Endothelial cell of umbilical vein (primary cell): ENCODE results near the gene ZNF92. TPM values are rescaled to one million over a fixed set of nuclear protein-coding genes. Genes with fewer than 3 reads are reported as not detected.

Experiments used
- BruUV-seq: library from RNA; stranded (reverse); fragments of 400-500 nt; replicated peaks from 2 replicates; lab custom pipeline; 2021; lab: Mats Ljungman, UMichigan
- CTCF ChIA-PET: fragments of 300-600, 350-600 bp; sonication (Branson Sonifier 250); formaldehyde crosslinking; loops from one replicate; lab custom pipeline; 2021; ENCODE audit warnings: antibody characterized with exemption, inconsistent platforms; lab: Charles Lee
- POLR2A ChIA-PET: fragments of 300-600, 350-600 bp; sonication (Branson Sonifier 250); formaldehyde crosslinking; loops from one replicate; lab custom pipeline; 2021; ENCODE audit warnings: antibody characterized with exemption, inconsistent platforms; lab: Charles Lee
- DNase-seq: peaks from one replicate; pipeline ENCODE4 v3.0.0-alpha.2; 2011; ENCODE audit warnings: low read depth, low spot score
- FAIRE-seq: peaks from 2 replicates; lab custom pipeline; 2011; peaks lifted over from hg19 to GRCh38; lab: Jason Lieb, UNC
- H2AFZ ChIP-seq: 2 replicates; pipeline ENCODE4 v1.6.0; 2012; ENCODE audit warnings: low read depth, low read length, control low read depth, inconsistent platforms
- H3K27ac ChIP-seq: 2 replicates; pipeline ENCODE4 v1.5.1; 2011; ENCODE audit warnings: low read depth, mild to moderate bottlenecking, control low read depth, low read length, moderate library complexity; ENCODE audit not compliant: insufficient read depth
- H3K27me3 ChIP-seq, 2 experiments: 2 replicates each; pipeline versions ENCODE4 v1.6.0 to v1.6.1; 2011; ENCODE audit warnings: low read length in 2 of 2, mixed read lengths in 1 of 2; ENCODE audit not compliant: control insufficient read depth in 2 of 2, insufficient read depth in 2 of 2
- H3K36me3 ChIP-seq, 2 experiments: 2 replicates in 1 of 2; 3 replicates in 1 of 2; pipeline ENCODE4 v1.5.1; 2011; ENCODE audit warnings: low read length in 2 of 2, mild to moderate bottlenecking in 1 of 2, moderate library complexity in 1 of 2; ENCODE audit not compliant: control insufficient read depth in 2 of 2, insufficient read depth in 2 of 2; ENCODE audit errors: extremely low read depth in 1 of 2
- H3K4me1 ChIP-seq: 3 replicates; pipeline ENCODE4 v1.5.1; 2011; ENCODE audit warnings: mild to moderate bottlenecking, low read length; ENCODE audit not compliant: control insufficient read depth, insufficient read depth; ENCODE audit errors: extremely low read depth
- H3K4me2 ChIP-seq: 2 replicates; pipeline ENCODE4 v1.6.1; 2011; ENCODE audit warnings: low read length, control low read depth, mixed read lengths; ENCODE audit not compliant: insufficient read depth
- H3K4me3 ChIP-seq, 3 experiments: fragments of 200-600 bp in 1 of 3; sonication (generic), shearing (Covaris generic) in 1 of 3; replicated peaks in 1 of 3; 2 replicates each; pipeline ENCODE4 v1.5.1; 2011 to 2016; ENCODE audit warnings: control low read depth in 3 of 3, low read length in 3 of 3, mild to moderate bottlenecking in 2 of 3, inconsistent platforms in 1 of 3, low read depth in 1 of 3, moderate library complexity in 1 of 3; ENCODE audit not compliant: insufficient read depth in 1 of 3
- H3K79me2 ChIP-seq: 2 replicates; pipeline ENCODE4 v1.6.0; 2012; ENCODE audit warnings: low read length, inconsistent platforms; ENCODE audit not compliant: control insufficient read depth, insufficient read depth
- H3K9ac ChIP-seq: replicated peaks from 2 replicates; pipeline ENCODE3; 2011; ENCODE audit warnings: low read length, control low read depth; ENCODE audit not compliant: insufficient read depth; ENCODE audit errors: extremely low read depth
- H3K9me1 ChIP-seq: replicated peaks from 3 replicates; pipeline ENCODE4 v1.6.0; 2011; ENCODE audit warnings: mild to moderate bottlenecking, low read length; ENCODE audit not compliant: control insufficient read depth, insufficient read depth; ENCODE audit errors: extremely low read depth
- H3K9me3 ChIP-seq: replicated peaks from 2 replicates; pipeline ENCODE4 v1.5.1; 2012; ENCODE audit warnings: low read length, inconsistent platforms; ENCODE audit not compliant: control insufficient read depth, insufficient read depth
- H4K20me1 ChIP-seq: replicated peaks from 2 replicates; pipeline ENCODE3; 2011; ENCODE audit warnings: mild to moderate bottlenecking, low read length; ENCODE audit not compliant: control insufficient read depth, insufficient read depth; ENCODE audit errors: extremely low read depth
- CTCF ChIP-seq, 2 donors: IDR thresholded peaks; 1 replicate in 1 of 2; 2 replicates in 1 of 2; pipeline ENCODE4 v1.5.1; 2011; ENCODE audit warnings: low read length in 2 of 2, mild to moderate bottlenecking in 2 of 2, moderate library complexity in 2 of 2, control low read depth in 1 of 2, inconsistent platforms in 1 of 2, low read depth in 1 of 2; ENCODE audit not compliant: insufficient read depth in 1 of 2; ENCODE audit errors: extremely low read depth in 1 of 2
- EZH2 ChIP-seq: IDR thresholded peaks from 2 replicates; pipeline ENCODE4 v1.6.1; 2012; ENCODE audit warnings: borderline replicate concordance, low read depth, mild to moderate bottlenecking, moderate library complexity, low read length, inconsistent platforms; ENCODE audit not compliant: severe bottlenecking
- FOS ChIP-seq: IDR thresholded peaks from 2 replicates; pipeline ENCODE4 v1.6.1; 2011; ENCODE audit warnings: mild to moderate bottlenecking, low read length, moderate library complexity, borderline replicate concordance; ENCODE audit not compliant: insufficient read depth
- GATA2 ChIP-seq: IDR thresholded peaks from 2 replicates; pipeline ENCODE4 v1.7.0; 2011; ENCODE audit warnings: low read depth, mild to moderate bottlenecking, moderate library complexity, mixed read lengths, low read length; ENCODE audit not compliant: insufficient read length, insufficient read depth
- JUN ChIP-seq: IDR thresholded peaks from 2 replicates; pipeline ENCODE4 v1.6.1; 2011; ENCODE audit warnings: borderline replicate concordance, low read depth; ENCODE audit not compliant: insufficient read length, insufficient read depth
- MAX ChIP-seq: IDR thresholded peaks from 2 replicates; pipeline ENCODE4 v1.6.1; 2011; ENCODE audit not compliant: insufficient read depth, insufficient read length
- MYC ChIP-seq: IDR thresholded peaks from one replicate; pipeline ENCODE4 v1.6.1; 2011; ENCODE audit warnings: mild to moderate bottlenecking, low read depth, low read length
- POLR2A ChIP-seq: IDR thresholded peaks from 2 replicates; pipeline ENCODE4 v1.6.1; 2012; ENCODE audit warnings: low read depth, mild to moderate bottlenecking, control low read depth, low read length
- POLR2AphosphoS5 ChIP-seq: IDR thresholded peaks from 2 replicates; pipeline ENCODE4 v1.6.1; 2012; ENCODE audit warnings: low read depth, mild to moderate bottlenecking, control low read depth, low read length, moderate library complexity; ENCODE audit not compliant: insufficient read depth
- dilution Hi-C: fragments of 300-500 bp; cut with MboI; formaldehyde crosslinking; loops from one replicate; pipeline ENCODE4 v1.15.0; 2019; ENCODE audit warnings: low sequenced_read_pairs; ENCODE audit not compliant: extremely low pct_ligation_motif_present
- intact Hi-C: fragments of 100-400 bp; cut with micrococcal nuclease; formaldehyde crosslinking; loops from one replicate; pipeline ENCODE4 v1.10.0; 2022
- polyA plus RNA-seq, 4 experiments: library from polyadenylated mRNA; depleted of rRNA in 3 of 4; stranded (reverse) in 3 of 4; unstranded in 1 of 4; fragments of >200 nt; gene quantifications; 2 replicates each; pipeline versions ENCODE4 v1.2.1 to v1.2.3, GENCODE V29; 2011 to 2012; ENCODE audit warnings: missing spikeins in 1 of 4
- total RNA-seq: library from RNA; stranded (reverse); gene quantifications from 2 replicates; pipeline ENCODE4 v1.2.3, GENCODE V29; 2021

Gene ZNF92
- total and polyA plus RNA-seq, 2 donors (not counting 3 experiments of a cell fraction or from before 2014, with no cell fraction given) = 0.90 to 8.9 TPM

DNA sequence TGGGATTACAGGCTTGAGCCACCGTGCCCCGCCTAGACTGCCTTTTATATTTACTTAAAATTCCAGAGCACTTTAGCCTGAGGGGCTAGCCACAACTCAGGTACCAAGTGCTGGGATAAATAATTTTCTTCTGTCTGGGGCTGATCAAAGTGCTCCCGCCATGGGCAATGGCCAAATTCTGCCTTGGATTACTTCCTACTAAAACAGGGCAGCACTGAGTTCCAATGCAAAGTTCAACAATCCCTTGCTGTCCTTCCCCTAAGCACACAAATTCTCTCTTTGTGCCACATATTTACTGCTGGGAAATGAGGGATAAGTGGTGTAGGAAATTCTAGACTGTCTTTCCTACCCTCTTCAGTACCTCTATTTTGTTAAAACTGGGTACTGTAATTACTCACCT, 34.4 kb upstream of the ZNF92 start:
- intact Hi-C loops = no loop called here
- no peak for FAIRE-seq
- TF ChIP-seq EZH2 (no peak), MAX (no peak), CTCF (IDR thresholded peaks at IDR 0.05; ENCODE audit: extremely low read depth in 1 of 2, insufficient read depth in 1 of 2, low read depth in 1 of 2, low read length in 2 of 2) (no peak), POLR2A (no peak), JUN (no peak), FOS (no peak), MYC (no peak), GATA2 (no peak), POLR2AphosphoS5 (no peak)
- Histone ChIP-seq H4K20me1 (no peaks in the 10 kb centered on the region), H3K9me3 (no peaks in the 10 kb centered on the region), H3K79me2 (no peaks in the 10 kb centered on the region), H3K27ac (no peak overlapping the region), H2AFZ (no peak overlapping the region), H3K4me2 (no peak overlapping the region), H3K4me1 (no peaks in the 10 kb centered on the region), H3K9me1 (no peaks in the 10 kb centered on the region), H3K27me3 (no peaks in the 10 kb centered on the region), H3K9ac (no peak overlapping the region), H3K4me3 (no peak overlapping the region), H3K36me3 (no peaks in the 10 kb centered on the region)
- POLR2A ChIA-PET = no interaction called here
- CTCF ChIA-PET = no interaction called here
- DNase-seq = no peak
- BruUV-seq = no TSS peak
- dilution Hi-C loops = no loop called here
